OCI-M1 (cell line): Measurements from ENCODE around the gene NEDD4L.
"Not testable (repeated sequence)": the region's sequence is repeated elsewhere in the genome, so short reads cannot be mapped to it uniquely, and the experiment has no call there.

Source experiments
- DNase-seq: peaks from one replicate; lab custom pipeline; 2025; lab: John Stamatoyannopoulos, UW

NEDD4L gene

DNA sequence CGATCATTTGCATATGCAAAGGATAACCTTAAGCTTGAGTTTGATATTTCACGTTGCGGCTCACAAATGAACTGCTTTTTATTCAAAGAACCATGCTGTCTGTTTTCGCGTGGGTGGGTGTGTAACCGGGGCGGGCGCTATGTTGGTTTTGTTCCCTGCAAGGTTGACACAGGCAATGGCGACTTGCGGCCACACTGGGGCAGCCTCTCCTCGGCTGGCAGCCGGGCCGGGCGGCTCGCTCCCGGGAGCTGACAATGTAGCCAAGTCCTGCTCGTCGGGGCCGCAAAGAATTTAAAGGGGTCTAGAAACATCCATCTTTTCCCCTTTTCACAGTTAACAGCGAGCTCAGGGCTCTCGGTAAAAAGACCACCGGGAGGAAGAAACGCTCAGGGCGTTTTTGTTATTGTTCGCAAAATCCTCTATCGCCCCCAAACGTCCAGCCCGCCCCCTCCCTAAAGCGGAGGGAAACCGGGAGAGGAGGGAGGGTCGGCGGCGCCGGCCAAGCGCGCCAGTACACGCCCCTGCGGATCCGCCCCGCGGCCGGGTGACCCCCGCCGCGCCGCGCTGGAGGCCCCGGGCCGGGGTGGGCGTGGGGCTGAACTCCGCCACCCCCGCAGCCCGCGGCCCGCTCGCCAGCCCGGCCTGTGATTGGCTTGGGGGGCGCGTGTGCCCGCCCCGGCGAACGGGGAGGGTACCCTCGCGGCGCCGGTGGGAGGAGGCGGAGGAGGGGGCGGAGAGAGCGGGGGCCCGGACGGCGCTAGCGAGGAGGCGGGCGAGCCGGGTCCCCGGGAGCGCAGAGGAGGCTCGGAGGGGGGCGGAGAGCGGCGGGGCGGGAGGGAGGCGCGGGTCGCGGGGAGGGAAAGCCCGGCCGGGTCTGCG is at the start of gene NEDD4L:
Gene NEDD4L (plus strand): TSS at position 736 of the 879 bp plus-strand sequence. CDS start 435 bp downstream, outside the sequence.
- DNase-seq = peak; percentile 89

DNA sequence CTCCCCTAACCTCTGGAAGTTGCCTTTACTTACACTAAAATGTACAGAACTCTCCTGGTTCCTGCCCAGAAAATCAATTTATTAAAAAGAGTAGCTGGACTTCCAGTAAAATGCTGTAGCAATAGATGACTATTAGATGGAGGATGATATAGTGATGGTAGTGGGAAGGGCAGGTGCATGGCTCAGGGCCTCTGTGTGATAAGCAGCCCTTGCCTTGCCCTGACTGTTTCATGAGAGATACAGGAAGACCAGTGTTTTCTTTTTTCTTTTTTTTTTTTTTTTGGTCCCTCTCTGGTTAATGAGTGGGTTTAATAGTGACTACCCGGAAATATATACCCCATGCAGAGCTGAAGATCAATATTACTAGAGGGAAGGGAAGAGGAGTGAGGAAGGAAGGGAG is 48.7 kb upstream of the NEDD4L start:
- no peak for DNase-seq

DNA sequence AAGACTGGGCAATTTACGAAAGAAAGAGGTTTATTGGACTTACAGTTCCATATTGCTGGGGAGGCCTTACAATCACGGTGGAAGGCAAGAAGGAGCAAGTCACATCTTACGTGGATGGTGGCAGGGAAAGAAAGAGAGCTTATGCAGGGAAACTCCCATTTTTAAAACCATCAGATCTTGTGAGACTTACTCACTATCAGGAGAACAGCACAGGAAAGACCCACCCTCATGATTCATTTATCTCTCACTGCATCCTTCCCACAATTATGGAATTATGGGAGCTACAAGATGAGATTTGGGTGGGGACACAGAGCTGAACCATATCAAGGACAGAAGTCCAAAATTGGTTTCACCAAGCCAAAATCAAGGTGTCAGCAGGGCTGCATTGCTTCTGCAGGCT is 47.1 kb upstream of the NEDD4L start:
- DNase-seq = not testable (repeated sequence)

DNA sequence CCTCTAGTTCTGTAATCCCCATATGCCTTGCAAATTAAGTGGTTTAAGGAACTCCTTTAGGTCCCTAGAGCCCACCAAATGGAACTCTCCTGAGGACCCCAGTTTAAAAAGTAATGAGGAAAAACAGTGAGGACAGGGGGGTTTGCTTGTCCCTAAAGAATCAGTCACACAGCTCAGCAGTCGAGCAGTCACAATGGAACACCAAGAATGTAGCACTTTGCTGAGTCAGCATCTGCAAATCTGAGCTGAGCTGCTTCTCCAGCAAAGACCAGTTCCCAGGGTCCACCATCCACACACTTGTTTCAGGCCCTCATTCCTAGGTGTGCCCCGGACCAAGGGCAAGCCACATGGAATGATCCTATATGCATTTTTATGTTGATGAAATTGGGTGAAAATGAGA is 46.2 kb upstream of the NEDD4L start:
- DNase-seq = no peak

DNA sequence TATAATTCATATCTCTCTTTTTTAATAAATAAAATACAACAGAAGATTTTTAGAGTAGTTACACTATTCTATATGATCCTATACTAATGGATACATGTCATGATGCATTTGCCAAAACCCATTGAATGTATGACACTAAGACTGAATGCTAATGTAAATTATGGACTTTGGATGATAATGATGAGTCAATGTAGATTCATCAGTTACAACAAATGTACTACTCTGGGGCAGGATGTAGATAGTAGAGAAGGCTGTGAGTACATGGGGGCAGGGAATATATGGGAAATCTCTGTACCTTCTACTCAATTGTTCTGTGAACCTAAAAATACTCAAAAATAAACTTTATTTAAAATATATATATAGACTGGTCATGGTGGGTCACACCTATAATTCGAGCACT is 45.6 kb upstream of the NEDD4L start:
- DNase-seq = no peak

DNA sequence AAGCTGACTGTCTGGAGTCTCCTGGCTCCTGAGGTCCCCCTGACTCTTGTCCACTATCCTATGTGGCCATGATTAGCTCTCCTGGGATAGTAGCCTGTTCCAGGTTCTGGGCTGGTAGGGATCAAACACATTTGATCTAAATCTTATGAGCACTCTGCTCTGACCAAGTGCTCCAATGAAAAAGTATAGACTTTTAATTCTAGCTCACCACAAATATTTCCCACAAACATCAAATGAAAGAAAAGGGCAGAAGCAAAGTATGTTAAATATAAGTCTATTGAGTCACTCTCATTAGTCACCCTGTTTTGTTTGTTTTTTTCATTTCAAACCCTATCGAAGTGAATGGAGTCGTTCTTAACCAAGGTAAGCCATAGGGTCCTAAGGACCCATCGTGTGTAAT is 39.7 kb upstream of the NEDD4L start:
- no peak for DNase-seq

DNA sequence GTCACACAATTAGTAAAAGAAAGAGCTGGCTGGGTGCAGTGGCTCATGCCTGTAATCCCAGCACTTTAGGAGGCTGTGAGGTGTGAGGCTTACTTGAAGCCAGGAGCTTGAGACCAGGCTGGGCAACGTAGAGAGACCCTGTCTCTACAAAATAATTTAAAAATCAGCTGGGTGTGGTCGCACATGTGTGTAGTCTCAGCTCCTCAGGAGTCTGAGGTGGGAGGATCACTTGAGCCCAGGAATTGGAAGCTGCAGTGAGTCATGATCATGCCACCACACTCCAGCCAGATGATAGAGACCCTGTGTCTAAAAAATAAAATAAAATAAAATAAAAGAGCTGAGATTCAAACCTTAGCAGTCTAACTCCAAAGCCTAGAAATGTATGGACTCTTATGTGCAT is 39.0 kb upstream of the NEDD4L start:
- DNase-seq = no peak

DNA sequence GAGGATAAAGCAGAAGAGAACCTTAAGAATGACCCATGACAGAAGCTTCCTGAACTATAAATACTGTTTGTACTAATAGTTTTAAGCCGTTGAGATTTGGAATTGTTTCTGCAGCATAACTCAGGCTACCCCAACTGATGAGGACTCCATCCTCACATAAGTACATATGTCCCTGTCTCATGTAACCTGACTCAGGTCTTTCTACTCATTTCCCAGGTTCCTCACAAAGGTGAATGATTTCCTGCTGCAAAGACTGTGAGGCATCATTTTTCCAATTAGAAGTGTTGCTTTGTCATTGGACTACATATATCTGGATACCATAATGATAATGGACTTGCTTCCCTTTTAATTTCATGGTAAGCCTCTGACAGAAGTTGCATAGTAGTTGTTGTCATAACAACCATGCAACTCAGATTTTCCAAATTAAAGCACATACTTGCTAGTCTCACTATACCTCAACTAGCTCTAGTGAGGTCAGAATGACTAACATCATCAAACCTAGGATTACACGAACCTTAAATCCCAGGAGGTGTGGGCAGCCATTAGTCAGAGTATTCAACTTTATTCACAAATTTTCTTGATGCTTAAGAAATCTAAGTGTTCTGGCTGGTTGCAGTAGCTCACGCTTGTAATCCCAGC is 38.0 kb upstream of the NEDD4L start:
- DNase-seq = no peak

DNA sequence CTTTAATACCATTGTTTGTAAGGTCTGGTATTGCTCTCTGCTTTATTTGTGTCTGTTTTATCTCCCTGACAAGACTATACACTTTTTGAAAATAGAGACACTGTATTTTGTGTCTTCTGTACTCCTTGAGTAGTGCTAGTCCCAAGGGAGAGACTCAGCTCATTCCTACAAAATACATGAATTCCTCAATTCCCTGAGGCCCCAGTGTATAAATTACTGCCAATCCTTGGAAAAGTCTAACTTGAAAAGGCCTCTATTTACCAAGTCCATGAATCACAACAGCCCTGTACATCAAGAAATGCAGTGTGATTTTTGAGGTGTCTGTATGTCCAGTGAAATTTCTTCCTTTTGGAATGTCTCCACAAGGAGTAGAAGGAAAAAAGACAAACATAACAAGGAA is 34.9 kb upstream of the NEDD4L start:
- DNase-seq = no peak

DNA sequence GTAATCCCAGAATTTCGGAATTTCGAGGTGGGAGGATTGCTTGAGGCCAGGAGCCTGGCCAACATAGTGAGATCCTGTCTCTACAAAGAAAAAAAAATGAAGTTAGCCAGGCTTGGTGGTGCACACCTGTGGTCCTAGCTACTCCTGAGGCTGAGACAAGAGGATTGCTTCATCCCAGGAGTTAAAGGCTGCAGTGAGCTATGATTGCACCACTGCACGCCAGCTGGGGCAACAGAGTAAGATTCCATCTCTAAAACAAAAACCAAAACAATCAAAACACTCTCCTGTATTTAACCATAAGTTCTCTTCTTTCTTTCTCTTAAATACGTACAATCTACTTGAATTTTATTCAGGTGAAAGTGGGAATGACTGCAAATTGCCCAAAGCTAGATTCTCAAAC is 33.8 kb upstream of the NEDD4L start:
- DNase-seq = no peak

DNA sequence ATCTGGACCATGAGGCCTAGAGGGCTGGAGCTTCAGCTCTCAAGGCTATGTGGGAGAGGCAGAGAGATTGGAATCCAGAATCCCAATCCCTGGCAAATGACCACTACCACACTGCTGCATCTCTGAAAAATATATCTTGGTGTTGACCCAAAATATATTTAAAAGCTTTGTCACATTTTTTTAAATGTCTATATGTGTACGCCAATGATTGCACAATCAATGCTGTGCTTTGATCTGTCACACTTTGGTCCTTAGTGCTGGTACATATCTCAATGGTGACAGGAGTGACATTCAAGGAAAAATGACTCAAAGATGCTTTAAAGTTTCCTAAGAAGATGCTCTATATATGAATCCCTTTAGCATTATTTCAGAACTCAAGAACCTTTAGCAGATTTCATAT is 31.7 kb upstream of the NEDD4L start:
- no peak for DNase-seq

DNA sequence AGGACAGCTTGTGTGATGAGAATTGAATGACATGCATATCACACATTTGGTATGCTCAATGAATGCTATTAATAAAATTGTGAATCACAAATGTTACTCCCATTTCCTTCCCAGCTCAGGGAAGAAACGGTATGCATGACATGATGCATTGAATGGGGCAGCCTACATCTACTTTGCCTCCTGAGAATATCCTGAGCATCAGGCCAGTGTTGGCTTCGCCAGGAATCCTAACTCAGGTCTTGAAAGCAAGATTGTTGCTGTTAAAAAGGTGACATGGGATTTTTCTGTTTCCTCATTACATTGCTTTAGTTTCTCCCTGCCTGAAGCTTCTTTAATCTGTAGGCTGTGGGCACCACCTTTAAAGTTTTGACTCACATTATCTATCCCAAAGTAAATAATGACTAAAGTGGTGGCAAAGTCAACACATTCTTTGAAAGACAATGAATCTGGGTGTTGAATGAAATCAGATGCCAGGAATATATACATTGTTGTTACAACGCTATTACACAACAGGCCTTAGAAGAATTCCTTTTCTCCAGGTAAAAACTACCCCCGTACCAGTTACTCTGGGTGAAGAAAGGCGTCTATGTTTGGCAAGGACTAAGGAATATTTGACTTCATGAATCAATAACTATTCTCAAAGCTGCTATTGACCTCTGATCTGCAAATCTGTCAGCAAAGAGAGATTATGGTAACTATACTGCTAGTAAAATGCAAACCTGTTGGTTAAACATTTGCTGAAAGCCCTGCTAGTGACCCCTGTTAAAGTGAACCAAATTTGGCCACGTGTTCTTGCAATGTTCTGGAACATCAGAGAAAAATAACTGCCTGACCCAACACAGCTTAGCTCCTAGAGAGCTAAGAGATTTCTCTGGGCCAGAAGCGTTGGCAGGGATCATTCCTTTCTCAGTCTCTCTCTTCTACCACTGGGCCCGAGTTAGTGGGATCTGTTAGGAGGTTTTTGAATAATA is 30.5 kb upstream of the NEDD4L start:
- DNase-seq = no peak

DNA sequence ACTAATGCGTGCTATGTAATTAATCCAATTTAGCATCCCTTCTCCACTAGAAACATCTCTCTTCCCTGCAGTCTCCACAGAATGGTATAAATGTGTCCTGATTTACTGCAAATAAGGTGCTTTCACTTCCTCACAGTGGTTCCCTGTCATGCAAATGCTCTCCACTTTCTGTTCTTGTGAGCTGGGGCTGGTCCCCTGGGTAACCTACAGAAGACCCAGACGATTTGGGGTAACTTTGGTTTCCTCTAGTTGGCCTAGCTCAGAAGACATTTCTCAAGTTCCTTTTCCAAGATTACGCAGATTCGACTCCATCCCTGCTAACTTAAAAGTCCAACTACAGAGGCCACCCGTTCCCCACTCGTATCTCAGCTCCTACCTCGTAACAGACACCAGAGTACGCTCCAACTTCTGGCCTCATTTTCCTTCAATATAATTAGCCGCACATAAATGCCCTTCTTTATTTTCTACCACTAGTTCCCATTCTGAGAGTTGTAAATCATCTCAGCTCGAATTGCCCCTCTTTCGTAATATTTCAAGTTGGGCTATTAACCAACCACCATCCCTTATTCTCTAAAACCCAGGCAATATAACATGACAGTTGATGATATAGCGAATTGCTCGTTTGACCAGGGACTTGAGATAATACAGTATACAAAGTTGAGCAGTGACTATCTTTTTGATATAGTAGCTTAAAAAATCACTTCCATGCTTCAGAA is 28.8 kb upstream of the NEDD4L start:
- DNase-seq = no peak

DNA sequence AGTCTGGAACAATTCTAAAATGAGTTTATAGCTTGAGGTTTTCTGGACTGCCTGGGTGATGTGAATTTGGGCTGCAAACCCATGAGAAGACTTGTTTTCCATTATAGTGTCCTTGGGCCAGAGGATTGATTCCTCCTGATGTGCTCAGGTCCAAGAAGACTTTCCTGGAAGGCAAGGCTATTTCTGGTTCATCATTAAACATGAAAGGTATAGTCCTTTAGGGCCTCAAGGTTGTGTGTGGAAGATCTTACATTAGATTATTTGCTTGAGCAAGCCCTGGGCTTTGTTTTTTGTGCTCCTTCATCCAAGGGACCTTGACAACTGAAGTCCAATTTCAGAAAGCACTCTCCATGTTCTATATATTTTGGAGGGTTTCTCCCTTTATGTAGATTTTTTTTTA is 26.8 kb upstream of the NEDD4L start:
- no peak for DNase-seq

DNA sequence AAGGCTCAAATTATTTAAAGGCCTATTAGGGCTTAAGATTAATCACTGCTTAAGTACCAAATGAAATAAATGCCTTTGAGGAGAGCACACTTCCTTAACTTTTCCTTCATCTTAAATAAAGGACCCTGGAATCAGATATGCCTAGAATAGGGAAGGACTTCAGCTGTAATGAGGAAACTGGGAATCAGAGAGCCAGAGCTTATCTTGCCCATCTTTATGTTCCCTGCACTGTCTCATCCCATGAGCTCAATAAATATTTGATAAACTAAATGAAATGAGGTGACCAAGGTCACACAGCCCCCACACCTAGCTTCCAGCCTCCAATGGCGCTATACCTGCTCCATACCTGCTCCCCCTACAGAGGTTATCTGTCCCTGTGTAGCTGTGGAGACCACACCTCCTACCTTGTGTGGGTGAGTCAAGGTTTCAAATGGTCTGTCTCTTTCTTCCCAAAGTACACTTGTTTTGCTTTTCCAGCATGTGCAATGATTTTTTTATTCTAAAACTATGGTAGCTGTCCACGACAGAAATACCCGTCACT is 23.4 kb upstream of the NEDD4L start:
- no peak for DNase-seq

DNA sequence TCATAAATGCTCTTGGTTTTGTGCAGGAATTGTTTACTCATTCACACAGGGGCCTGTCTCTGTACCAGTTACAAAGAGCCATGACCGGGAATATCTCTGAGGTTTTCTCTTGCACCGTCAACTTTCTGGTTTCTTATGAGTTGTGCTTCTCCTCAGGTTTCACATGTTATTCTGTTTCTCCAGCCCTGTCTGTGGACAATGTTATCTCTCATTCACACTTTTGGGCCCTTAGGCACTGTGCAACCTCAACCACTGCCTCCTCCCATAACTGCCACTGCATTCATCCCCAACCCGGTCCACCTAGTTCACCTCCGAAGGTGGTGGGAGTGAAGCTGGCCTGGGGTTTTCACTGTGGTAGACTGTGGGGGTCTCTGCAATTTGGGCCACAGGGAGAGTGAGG is 22.5 kb upstream of the NEDD4L start:
- DNase-seq = peak; percentile 59

DNA sequence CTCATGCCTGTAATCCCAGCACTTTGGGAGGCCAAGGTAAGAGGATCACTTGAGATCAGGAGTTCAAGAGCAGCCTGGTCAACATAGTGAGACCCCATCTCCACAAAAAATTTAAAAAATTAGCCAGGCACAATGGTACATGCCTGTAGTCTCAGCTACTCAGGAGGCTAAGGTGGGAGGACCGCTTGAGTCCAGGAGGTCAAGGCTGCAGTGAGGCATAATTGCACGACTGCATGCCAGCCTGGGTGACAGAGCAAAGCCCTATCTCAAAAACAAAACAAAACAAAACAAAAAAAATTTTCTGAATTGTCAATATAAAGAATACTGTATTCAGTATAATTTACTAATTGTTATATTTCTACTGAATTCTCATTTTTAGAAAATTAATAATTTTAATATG is 20.9 kb upstream of the NEDD4L start:
- no peak for DNase-seq

DNA sequence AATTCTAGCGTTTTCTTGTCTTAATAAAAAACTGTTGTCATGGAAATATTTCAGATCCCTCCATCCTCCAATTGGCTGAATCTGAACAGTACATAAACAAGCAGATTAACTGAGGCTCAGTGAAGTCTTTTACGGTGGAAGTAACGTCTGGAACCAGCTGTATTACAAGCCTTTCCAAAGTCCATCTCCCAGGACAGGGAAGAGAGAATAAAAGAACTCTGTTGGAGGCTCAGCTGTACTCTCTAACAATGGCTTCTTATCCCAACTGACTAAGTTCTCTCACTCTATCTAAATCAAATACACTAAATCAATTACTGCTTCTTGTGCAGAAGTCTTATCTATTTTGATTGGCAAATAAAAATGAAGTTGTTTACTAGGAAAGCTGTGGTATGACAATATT is 19.9 kb upstream of the NEDD4L start:
- DNase-seq = no peak

DNA sequence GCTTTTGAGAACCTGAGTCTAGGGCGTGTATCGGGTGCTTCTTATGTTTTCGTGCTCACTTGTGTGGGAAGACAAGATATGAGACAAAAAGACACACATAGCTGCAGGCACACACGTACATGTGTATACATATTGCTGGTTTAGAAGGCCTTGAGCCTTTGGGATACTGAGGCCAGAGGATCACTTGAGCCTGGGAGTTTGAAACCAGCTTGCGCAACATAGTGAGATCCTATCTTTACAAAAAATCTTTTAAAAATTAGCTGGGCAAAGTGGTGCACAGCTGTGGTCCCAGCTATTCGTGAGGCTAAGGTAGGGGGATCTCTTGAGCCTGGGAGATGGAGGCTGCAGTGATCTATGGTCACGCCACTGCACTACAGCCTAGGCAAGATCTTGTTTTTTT is 18.8 kb upstream of the NEDD4L start:
- no peak for DNase-seq

DNA sequence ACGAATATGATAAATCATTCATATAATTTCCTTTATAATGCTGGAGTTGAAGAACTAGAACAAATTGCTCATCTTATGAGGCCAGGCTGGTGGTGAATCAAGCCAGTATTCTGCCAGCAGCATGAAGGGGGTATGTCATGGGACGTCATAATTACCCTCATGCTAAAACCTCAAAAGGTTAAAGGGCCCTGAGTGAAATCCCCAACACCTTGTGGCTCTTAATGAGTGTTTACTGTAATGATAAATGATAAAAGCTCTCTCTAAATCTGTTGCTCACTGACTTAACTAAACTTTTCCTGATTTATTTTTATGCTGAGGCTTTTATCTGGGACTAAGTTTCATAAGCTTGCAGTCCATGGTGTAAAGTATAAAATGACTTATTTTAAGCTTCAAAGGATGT is 18.3 kb upstream of the NEDD4L start:
- DNase-seq = no peak

DNA sequence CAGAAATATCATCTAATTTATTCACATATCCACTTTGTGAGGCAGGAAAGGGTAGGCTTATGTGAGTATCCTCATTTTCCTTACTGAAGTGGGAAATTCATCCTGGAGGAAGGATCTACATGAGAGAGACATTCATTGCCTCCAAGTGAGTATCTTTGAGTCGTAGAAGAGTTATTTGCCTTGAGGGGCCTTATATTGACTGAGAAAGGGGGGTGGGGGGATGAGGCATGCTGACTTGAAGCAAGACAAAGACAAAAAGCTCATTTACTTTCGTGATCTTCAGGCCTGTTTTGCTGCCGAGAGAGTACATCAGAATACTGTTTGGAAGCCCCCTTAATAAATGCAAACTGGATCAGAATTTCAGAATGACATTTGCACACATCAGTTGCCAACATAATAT is 17.6 kb upstream of the NEDD4L start:
- no peak for DNase-seq

DNA sequence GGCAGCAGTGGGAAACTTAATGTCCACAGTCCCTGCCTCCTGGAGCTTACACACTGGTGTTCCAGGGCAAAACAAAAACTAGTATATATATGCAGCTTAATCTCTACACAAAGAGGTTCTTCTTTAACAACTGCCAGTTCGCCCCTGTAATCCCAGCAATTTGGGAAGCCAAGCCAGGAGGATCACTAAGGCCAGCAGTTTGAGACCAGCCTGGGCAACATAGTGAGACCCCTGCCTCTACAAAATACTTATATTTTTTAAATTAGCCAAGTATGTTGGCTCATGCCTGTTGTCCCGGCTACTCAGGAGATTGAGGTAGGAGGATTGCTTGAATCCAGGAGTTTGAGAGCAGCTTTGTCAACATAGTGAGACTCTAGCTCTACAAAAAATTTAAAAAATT is 17.2 kb upstream of the NEDD4L start:
- no peak for DNase-seq
